HCT116 (cell line): ENCODE measurements around the gene PLXNC1. TPM values are rescaled to one million over a fixed set of nuclear protein-coding genes. Genes with fewer than 3 reads are reported as not detected.

Experiments
- ATAC-seq: fragments of 200-7000 bp; cut with Tn5 transposase; 2 replicates; pipeline ENCODE4 v1.9.1; 2020; ENCODE audit warnings: mild to moderate bottlenecking, moderate library complexity
- BruUV-seq: library from RNA; stranded (reverse); fragments of 400-500 nt; replicated peaks from 2 replicates; lab custom pipeline; 2021; lab: Mats Ljungman, UMichigan
- CTCF ChIA-PET: fragments of 300-600 bp; sonication (Branson Sonifier 250); formaldehyde crosslinking; loops from one replicate; lab custom pipeline; 2021; ENCODE audit warnings: antibody characterized with exemption; lab: Charles Lee
- POLR2A ChIA-PET: fragments of 300-600, 350-600 bp; sonication (Branson Sonifier 250); formaldehyde crosslinking; loops from one replicate; lab custom pipeline; 2021; ENCODE audit warnings: antibody characterized with exemption; lab: Charles Lee
- RAD21 ChIA-PET, 2 experiments: fragments of 300-600 bp; sonication (Branson Sonifier 250); formaldehyde crosslinking; loops; one replicate each; lab custom pipeline; 2023; ENCODE audit warnings: low total read pairs in 2 of 2; ENCODE audit not compliant: uncharacterized antibody in 2 of 2, unreplicated experiment in 2 of 2, low non-redundant PET in 1 of 2; lab: Charles Lee
- DNase-seq: peaks from one replicate; pipeline ENCODE4 v3.0.0-alpha.2; 2010; ENCODE audit warnings: low read depth, low spot score
- H2AFZ ChIP-seq: fragments of 200-600 bp; shearing (Covaris generic), sonication (generic); 2 replicates; pipeline ENCODE4 v1.6.1; 2017; ENCODE audit warnings: low read depth, mixed run types, mixed read lengths, antibody characterized with exemption, low read length; ENCODE audit not compliant: poor library complexity, severe bottlenecking
- H3K27ac ChIP-seq: 2 replicates; pipeline ENCODE4 v1.5.1; 2012; ENCODE audit warnings: low read depth, low read length
- H3K27me3 ChIP-seq: fragments of 200-600 bp; sonication (generic); 2 replicates; pipeline ENCODE4 v1.6.1; 2016; ENCODE audit warnings: mixed run types, low read length, mixed read lengths; ENCODE audit not compliant: insufficient read depth
- H3K36me3 ChIP-seq, 2 experiments: fragments of 200-500 bp in 1 of 2; fragments of 200-600 bp in 1 of 2; sonication (Bioruptor generic) in 1 of 2; sonication (generic) in 1 of 2; 2 replicates each; pipeline versions ENCODE4 v1.5.1 to v1.6.1; 2014 to 2016; ENCODE audit warnings: low read length in 2 of 2, inconsistent platforms in 1 of 2, mixed read lengths in 1 of 2, mixed run types in 1 of 2; ENCODE audit not compliant: insufficient read depth in 2 of 2, control insufficient read depth in 1 of 2
- H3K4me1 ChIP-seq, 2 experiments: fragments of 200-600 bp in 1 of 2; sonication (generic) in 1 of 2; 2 replicates each; pipeline versions ENCODE4 v1.5.1 to v1.6.1; 2012 to 2017; ENCODE audit warnings: low read length in 2 of 2, inconsistent platforms in 1 of 2, mild to moderate bottlenecking in 1 of 2, mixed read lengths in 1 of 2, mixed run types in 1 of 2, moderate library complexity in 1 of 2; ENCODE audit not compliant: insufficient read depth in 2 of 2, control insufficient read depth in 1 of 2
- H3K4me2 ChIP-seq: fragments of 200-600 bp; sonication (generic); 2 replicates; pipeline ENCODE4 v1.6.1; 2017; ENCODE audit warnings: mixed run types, low read length, mixed read lengths
- H3K4me3 ChIP-seq, 2 experiments: fragments of 200-600 bp in 1 of 2; sonication (generic) in 1 of 2; replicated peaks in 1 of 2; 2 replicates each; pipeline ENCODE4 v1.5.1; 2011 to 2016; ENCODE audit warnings: low read length in 2 of 2, control low read depth in 1 of 2, low read depth in 1 of 2, mild to moderate bottlenecking in 1 of 2, mixed read lengths in 1 of 2, mixed run types in 1 of 2
- H3K79me2 ChIP-seq: fragments of 200-600 bp; sonication (generic); 2 replicates; pipeline ENCODE4 v1.6.1; 2017; ENCODE audit warnings: mild to moderate bottlenecking, mixed run types, low read length, moderate library complexity, mixed read lengths; ENCODE audit not compliant: insufficient read depth
- H3K9ac ChIP-seq: fragments of 200-600 bp; sonication (generic); 2 replicates; pipeline ENCODE4 v1.6.1; 2016; ENCODE audit warnings: low read length, mixed read lengths
- H3K9me2 ChIP-seq: fragments of 200-600 bp; sonication (generic), shearing (Covaris generic); 2 replicates; pipeline ENCODE4 v1.6.1; 2017; ENCODE audit warnings: mixed run types, mild to moderate bottlenecking, moderate library complexity; ENCODE audit not compliant: insufficient read depth
- H3K9me3 ChIP-seq, 2 experiments: fragments of 200-500 bp in 1 of 2; fragments of 200-600 bp in 1 of 2; sonication (Bioruptor generic) in 1 of 2; sonication (generic) in 1 of 2; 2 replicates each; pipeline ENCODE4 v1.6.1; 2014 to 2017; ENCODE audit warnings: low read length in 2 of 2, mixed read lengths in 2 of 2, inconsistent platforms in 1 of 2, low read depth in 1 of 2, mild to moderate bottlenecking in 1 of 2, mixed run types in 1 of 2, moderate library complexity in 1 of 2; ENCODE audit not compliant: control insufficient read depth in 1 of 2, insufficient read depth in 1 of 2
- H4K20me1 ChIP-seq: fragments of 200-600 bp; sonication (generic), shearing (Covaris generic); 2 replicates; pipeline ENCODE4 v1.6.1; 2017; ENCODE audit warnings: mixed run types, mild to moderate bottlenecking, moderate library complexity; ENCODE audit not compliant: insufficient read depth
- CBX3 ChIP-seq: IDR thresholded peaks from 2 replicates; pipeline ENCODE4 v1.6.1; 2012; ENCODE audit warnings: low read depth
- EGR1 ChIP-seq: IDR thresholded peaks from 2 replicates; pipeline ENCODE4 v1.6.1; 2012; ENCODE audit warnings: low read depth
- SIN3A ChIP-seq: IDR thresholded peaks from 2 replicates; pipeline ENCODE4 v1.6.1; 2012; ENCODE audit warnings: low read depth
- intact Hi-C: fragments of 100-400 bp; cut with micrococcal nuclease; formaldehyde crosslinking; loops from 2 replicates; pipeline ENCODE4 v1.10.0; 2022
- total RNA-seq: library from RNA; stranded (reverse); gene quantifications from one replicate; pipeline ENCODE4 v1.2.1, GENCODE V29; 2021; ENCODE audit not compliant: unreplicated experiment
- TF ChIP-seq, protein P1 (sequence below): IDR thresholded peaks from 2 replicates; pipeline ENCODE4 v1.6.1; 2011; ENCODE audit warnings: mild to moderate bottlenecking, low read length, moderate library complexity; ENCODE audit not compliant: insufficient replicate concordance; ENCODE audit errors: extremely low read depth

The PLXNC1 gene
- total RNA-seq, 1 experiment from 2014 or later, result 0.25 TPM

DNA sequence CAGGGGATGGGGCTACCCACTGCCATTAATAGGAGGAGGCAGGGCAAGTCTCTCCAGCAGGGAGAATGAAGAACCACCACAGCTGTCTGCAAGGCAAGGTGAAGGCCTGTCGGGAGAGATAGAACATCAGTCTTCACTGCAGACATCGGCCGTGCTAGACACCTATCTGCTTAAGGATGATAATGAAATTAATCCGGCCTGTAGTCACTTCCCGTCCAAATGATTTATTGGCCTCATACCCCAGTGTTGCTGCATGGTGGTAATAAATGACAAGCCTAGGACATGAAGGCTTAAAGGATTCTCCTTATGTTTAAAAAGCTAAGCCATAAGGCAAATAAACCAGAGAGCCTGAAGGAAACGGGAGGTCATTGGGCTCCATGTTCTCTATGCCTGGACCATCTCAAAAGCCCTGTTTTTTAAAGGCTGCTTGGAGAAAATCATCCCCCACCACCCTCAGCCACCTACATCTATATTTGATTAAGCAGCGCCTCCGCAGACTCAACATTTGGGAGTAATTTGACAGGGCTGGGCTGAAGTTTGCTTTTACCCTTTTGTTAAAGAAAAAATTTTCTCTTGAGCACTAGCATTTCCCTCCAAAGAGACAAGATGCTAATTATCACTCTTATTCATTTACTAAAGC, 137.7 kb downstream of the PLXNC1 start:
- Histone ChIP-seq H4K20me1 (no peaks in the 10 kb centered on the region), H3K9ac (no peak overlapping the region), H3K4me3 (no peak overlapping the region), H3K4me2 (no peak overlapping the region), H3K9me2 (no peaks in the 10 kb centered on the region), H3K27ac (no peak overlapping the region), H2AFZ (no peak overlapping the region), H3K79me2 (no peaks in the 10 kb centered on the region)
- no peak for ATAC-seq
- CTCF ChIA-PET, result no interaction called here
- RAD21 ChIA-PET, result no interaction called here
- TF ChIP-seq SIN3A (no peak), CBX3 (no peak)
- TF ChIP-seq, protein P1, sequence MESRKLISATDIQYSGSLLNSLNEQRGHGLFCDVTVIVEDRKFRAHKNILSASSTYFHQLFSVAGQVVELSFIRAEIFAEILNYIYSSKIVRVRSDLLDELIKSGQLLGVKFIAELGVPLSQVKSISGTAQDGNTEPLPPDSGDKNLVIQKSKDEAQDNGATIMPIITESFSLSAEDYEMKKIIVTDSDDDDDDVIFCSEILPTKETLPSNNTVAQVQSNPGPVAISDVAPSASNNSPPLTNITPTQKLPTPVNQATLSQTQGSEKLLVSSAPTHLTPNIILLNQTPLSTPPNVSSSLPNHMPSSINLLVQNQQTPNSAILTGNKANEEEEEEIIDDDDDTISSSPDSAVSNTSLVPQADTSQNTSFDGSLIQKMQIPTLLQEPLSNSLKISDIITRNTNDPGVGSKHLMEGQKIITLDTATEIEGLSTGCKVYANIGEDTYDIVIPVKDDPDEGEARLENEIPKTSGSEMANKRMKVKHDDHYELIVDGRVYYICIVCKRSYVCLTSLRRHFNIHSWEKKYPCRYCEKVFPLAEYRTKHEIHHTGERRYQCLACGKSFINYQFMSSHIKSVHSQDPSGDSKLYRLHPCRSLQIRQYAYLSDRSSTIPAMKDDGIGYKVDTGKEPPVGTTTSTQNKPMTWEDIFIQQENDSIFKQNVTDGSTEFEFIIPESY, result no peak
- TF ChIP-seq, all 23 proteins: peak for 0
- intact Hi-C loops, result no loop called here
- Histone ChIP-seq H3K9me3 (no peaks in the 10 kb centered on the region), H3K27me3 (no peaks in the 10 kb centered on the region), H3K4me1 (no peaks in the 10 kb centered on the region), H3K36me3 (no peaks in the 10 kb centered on the region)
- BruUV-seq, result no TSS peak
- DNase-seq, result no peak
- POLR2A ChIA-PET, result no interaction called here

DNA sequence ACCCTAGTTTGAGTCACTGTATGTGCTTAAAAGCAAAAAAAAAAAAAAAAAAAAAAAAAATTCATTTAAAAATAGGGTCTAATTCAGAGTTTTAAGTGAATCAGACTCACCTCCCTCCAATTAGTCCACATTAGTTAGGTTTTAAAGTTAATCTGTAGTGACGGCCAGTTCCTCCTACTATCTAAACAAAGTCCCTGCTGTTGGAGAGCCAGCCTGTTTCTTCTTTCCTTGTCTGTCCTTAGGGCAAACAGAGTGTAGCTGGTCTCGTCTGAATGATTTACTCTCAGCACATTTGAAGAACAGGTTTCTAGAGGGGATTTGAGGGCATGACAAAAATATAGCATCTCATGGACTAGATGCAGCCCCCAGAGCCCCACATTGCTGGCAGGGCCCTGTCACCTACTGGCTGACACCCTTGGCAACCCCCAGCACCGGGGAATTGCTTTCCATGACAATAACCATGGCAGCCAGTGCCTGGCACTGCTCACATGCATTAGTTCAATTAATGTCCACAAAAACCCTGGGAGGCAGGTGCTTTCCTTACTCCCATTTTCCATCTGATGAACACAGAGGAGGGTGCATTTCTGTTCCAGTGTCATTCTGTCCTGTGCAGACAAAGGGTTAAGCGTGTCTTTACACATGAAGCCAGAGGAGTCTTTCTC, 138.3 kb downstream of the PLXNC1 start:
- CTCF ChIA-PET, result no interaction called here
- Histone ChIP-seq H3K9ac (no peak overlapping the region), H3K79me2 (no peaks in the 10 kb centered on the region), H3K9me2 (no peaks in the 10 kb centered on the region), H3K4me2 (no peak overlapping the region), H4K20me1 (no peaks in the 10 kb centered on the region), H3K27ac (no peak overlapping the region), H3K4me1 (no peaks in the 10 kb centered on the region), H3K4me3 (no peak overlapping the region), H3K9me3 (no peaks in the 10 kb centered on the region), H3K27me3 (no peaks in the 10 kb centered on the region), H2AFZ (no peak overlapping the region), H3K36me3 (no peaks in the 10 kb centered on the region)
- no peak for ATAC-seq
- no TSS peak for BruUV-seq
- no peak for TF ChIP-seq EGR1
- RAD21 ChIA-PET, result no interaction called here
- DNase-seq, result no peak
- intact Hi-C loops, result no loop called here
- POLR2A ChIA-PET, result no interaction called here
